ENCODE data around the gene TRAF1.

TRAF1 gene

GRCh38 chr9:120938851-120939250 is 12.3 kb upstream of the TRAF1 start:
- no peak for DNase-seq

- no peak for DNase-seq
Measured at GRCh38 chr9:120937596-120937995, 11.0 kb upstream of the TRAF1 start.

GRCh38 chr9:120937127-120937526 is 10.5 kb upstream of the TRAF1 start:
- no peak for DNase-seq

GRCh38 chr9:120936764-120937122 is 10.1 kb upstream of the TRAF1 start:
- no peak for DNase-seq

- peak; percentile 81 for DNase-seq
Measured at GRCh38 chr9:120936011-120936763, 9.6 kb upstream of the TRAF1 start.

GRCh38 chr9:120935383-120935857 is 8.8 kb upstream of the TRAF1 start:
- DNase-seq, result no peak

- DNase-seq, result no peak
Measured at GRCh38 chr9:120934281-120934680, 7.7 kb upstream of the TRAF1 start.

GRCh38 chr9:120933310-120934055 is 6.9 kb upstream of the TRAF1 start:
- no peak for DNase-seq

- DNase-seq, result no peak
Measured at GRCh38 chr9:120932086-120932823, 5.7 kb upstream of the TRAF1 start.

- peak; percentile 53 for DNase-seq
Measured at GRCh38 chr9:120931231-120932085, 4.9 kb upstream of the TRAF1 start.

- DNase-seq, result no peak
Measured at GRCh38 chr9:120929229-120929791, 2.7 kb upstream of the TRAF1 start.

- peak; percentile 68 for DNase-seq
Measured at GRCh38 chr9:120928483-120929228, 2.1 kb upstream of the TRAF1 start.

- no peak for DNase-seq
Measured at GRCh38 chr9:120928015-120928482, 1.5 kb upstream of the TRAF1 start.

- peak; percentile 14 for DNase-seq
Measured at GRCh38 chr9:120927269-120928014, 846 bp upstream of the TRAF1 start.

- DNase-seq, result peak; percentile 78
Measured at GRCh38 chr9:120925535-120926396, 830 bp downstream of the TRAF1 start.

GRCh38 chr9:120924698-120925534 is 1.7 kb downstream of the TRAF1 start:
- peak; percentile 13 for DNase-seq

- DNase-seq, result no peak
Measured at GRCh38 chr9:120923620-120924328, 2.8 kb downstream of the TRAF1 start.

Measured in activated CD4-positive, alpha-beta T cell treated with anti-CD3 and anti-CD28 coated beads for 1 hour (primary cell).